Keratinocyte (primary cell): Measurements from ENCODE around the gene SKOR1. TPM values are rescaled to one million over a fixed set of nuclear protein-coding genes. Genes with fewer than 3 reads are reported as not detected.

Source experiments
- DNase-seq: peaks from one replicate; pipeline ENCODE4 v3.0.0-alpha.2; 2011; ENCODE audit warnings: low read depth, missing footprints, low spot score
- FAIRE-seq: peaks from 2 replicates; lab custom pipeline; 2011; peaks lifted over from hg19 to GRCh38; lab: Jason Lieb, UNC
- H2AFZ ChIP-seq: 2 replicates; pipeline ENCODE4 v1.6.0; 2012; ENCODE audit warnings: low read length, control low read depth, inconsistent platforms; ENCODE audit not compliant: control insufficient read depth
- H3K27ac ChIP-seq: 2 replicates; pipeline ENCODE4 v1.5.1; 2011; ENCODE audit warnings: low read length; ENCODE audit not compliant: control insufficient read depth, insufficient read depth
- H3K27me3 ChIP-seq: 3 replicates; pipeline ENCODE4 v1.6.0; 2011; ENCODE audit warnings: low read length; ENCODE audit not compliant: control insufficient read depth, insufficient read depth; ENCODE audit errors: extremely low read depth
- H3K36me3 ChIP-seq, 2 experiments: 2 replicates in 1 of 2; 3 replicates in 1 of 2; pipeline ENCODE4 v1.5.1; 2011; ENCODE audit warnings: low read length in 2 of 2, mild to moderate bottlenecking in 1 of 2; ENCODE audit not compliant: control insufficient read depth in 2 of 2, insufficient read depth in 2 of 2; ENCODE audit errors: extremely low read depth in 1 of 2
- H3K4me1 ChIP-seq: 3 replicates; pipeline ENCODE4 v1.5.1; 2011; ENCODE audit warnings: low read length; ENCODE audit not compliant: control insufficient read depth, insufficient read depth; ENCODE audit errors: extremely low read depth
- H3K4me2 ChIP-seq: 3 replicates; pipeline ENCODE4 v1.6.0; 2011; ENCODE audit warnings: low read depth, low read length; ENCODE audit not compliant: control insufficient read depth, insufficient read depth; ENCODE audit errors: extremely low read depth
- H3K4me3 ChIP-seq, 3 experiments: fragments of 200-600 bp in 1 of 3; sonication (generic) in 1 of 3; 2 replicates in 2 of 3; 3 replicates in 1 of 3; pipeline ENCODE4 v1.5.1; 2011 to 2016; ENCODE audit warnings: low read length in 3 of 3, mild to moderate bottlenecking in 3 of 3, control low read depth in 2 of 3, inconsistent platforms in 1 of 3, low read depth in 1 of 3, mixed read lengths in 1 of 3, mixed run types in 1 of 3, moderate library complexity in 1 of 3; ENCODE audit not compliant: control insufficient read depth in 2 of 3, insufficient read depth in 2 of 3; ENCODE audit errors: extremely low read depth in 1 of 3
- H3K79me2 ChIP-seq: 2 replicates; pipeline ENCODE4 v1.6.0; 2012; ENCODE audit warnings: low read length; ENCODE audit not compliant: control insufficient read depth, insufficient read depth
- H3K9ac ChIP-seq: 3 replicates; pipeline ENCODE4 v1.6.0; 2011; ENCODE audit warnings: low read length; ENCODE audit not compliant: control insufficient read depth, insufficient read depth; ENCODE audit errors: extremely low read depth
- H3K9me1 ChIP-seq: 3 replicates; pipeline ENCODE4 v1.6.0; 2011; ENCODE audit warnings: low read length; ENCODE audit not compliant: control insufficient read depth, insufficient read depth; ENCODE audit errors: extremely low read depth
- H3K9me3 ChIP-seq: 2 replicates; pipeline ENCODE4 v1.5.1; 2012; ENCODE audit warnings: low read depth, low read length; ENCODE audit not compliant: control insufficient read depth
- H4K20me1 ChIP-seq: 3 replicates; pipeline ENCODE4 v1.6.0; 2011; ENCODE audit warnings: low read length; ENCODE audit not compliant: control insufficient read depth, insufficient read depth; ENCODE audit errors: extremely low read depth
- EZH2 ChIP-seq: IDR thresholded peaks from one replicate; pipeline ENCODE4 v1.6.1; 2012; ENCODE audit warnings: inconsistent platforms, mild to moderate bottlenecking, low read length, moderate library complexity
- dilution Hi-C: fragments of 300-500 bp; cut with MboI; formaldehyde crosslinking; loops from one replicate; pipeline ENCODE4 v1.7.0; 2020; ENCODE audit warnings: low sequenced_read_pairs; ENCODE audit not compliant: extremely low pct_ligation_motif_present
- polyA plus RNA-seq, 5 experiments: library from polyadenylated mRNA; depleted of rRNA in 3 of 5; stranded (reverse) in 3 of 5; stranded (forward) in 1 of 5; unstranded in 1 of 5; fragments of >200 nt; gene quantifications; 1 replicate in 1 of 5; 2 replicates in 3 of 5; 3 replicates in 1 of 5; pipeline versions ENCODE4 v1.2.1 to v1.2.3, GENCODE V29; 2011 to 2012; ENCODE audit warnings: missing spikeins in 2 of 5, low read depth in 1 of 5, low replicate concordance in 1 of 5
- TF ChIP-seq, protein P1 (sequence below), 3 experiments: IDR thresholded peaks in 1 of 3; conservative IDR thresholded peaks in 1 of 3; optimal IDR thresholded peaks in 1 of 3; 2 replicates in 2 of 3; 3 replicates in 1 of 3; pipeline versions ENCODE3 to v1.5.1; 2011; ENCODE audit warnings: low read length in 3 of 3, mild to moderate bottlenecking in 3 of 3, moderate library complexity in 2 of 3, control low read depth in 1 of 3, inconsistent platforms in 1 of 3; ENCODE audit not compliant: insufficient read depth in 2 of 3; ENCODE audit errors: extremely low read depth in 1 of 3

Gene SKOR1
- polyA plus RNA-seq, 1 donor (not counting 4 experiments of a cell fraction or from before 2014, with no cell fraction given), result 0.03 TPM

DNA sequence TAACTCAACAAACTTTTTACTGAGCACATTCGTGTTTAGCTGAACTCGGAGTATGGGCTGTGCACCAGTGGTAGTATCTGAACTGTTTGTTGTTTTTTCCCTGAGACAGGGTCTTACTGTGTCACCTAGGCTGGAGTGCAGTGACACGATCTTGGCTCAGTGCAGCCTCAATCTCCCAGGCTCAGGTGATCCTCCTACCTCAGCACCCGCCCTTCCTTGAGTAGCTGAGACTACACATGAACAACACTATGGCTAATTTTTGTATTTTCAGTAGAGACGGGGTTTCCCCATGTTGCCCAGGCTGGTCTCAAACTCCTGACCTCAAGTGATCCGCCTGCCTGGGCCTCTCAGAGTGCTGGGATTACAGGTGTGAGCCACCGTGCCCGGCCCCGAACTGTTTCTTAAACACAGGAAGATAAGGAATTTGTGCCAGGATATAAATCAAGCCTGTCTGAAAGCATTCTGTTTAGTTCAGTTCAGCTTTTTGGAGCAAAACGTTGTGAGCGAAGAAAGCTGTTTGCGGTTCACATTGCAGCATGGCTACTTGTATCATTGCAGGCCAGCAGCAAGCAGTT is 40.4 kb upstream of the SKOR1 start:
- FAIRE-seq, result no peak
- Histone ChIP-seq H3K4me1 (no peaks in the 10 kb centered on the region), H3K9ac (no peak overlapping the region), H3K36me3 (peaks cover 0 to 1% of the 10 kb centered on the region in 2 experiments), H3K4me2 (no peak overlapping the region), H3K79me2 (no peaks in the 10 kb centered on the region), H3K9me3 (no peaks in the 10 kb centered on the region), H3K4me3 (no peak overlapping the region), H3K9me1 (peaks cover 2% of the 10 kb centered on the region), H2AFZ (no peak overlapping the region), H4K20me1 (no peaks in the 10 kb centered on the region), H3K27me3 (no peaks in the 10 kb centered on the region), H3K27ac (no peak overlapping the region)
- TF ChIP-seq EZH2, result no peak
- TF ChIP-seq, protein P1, sequence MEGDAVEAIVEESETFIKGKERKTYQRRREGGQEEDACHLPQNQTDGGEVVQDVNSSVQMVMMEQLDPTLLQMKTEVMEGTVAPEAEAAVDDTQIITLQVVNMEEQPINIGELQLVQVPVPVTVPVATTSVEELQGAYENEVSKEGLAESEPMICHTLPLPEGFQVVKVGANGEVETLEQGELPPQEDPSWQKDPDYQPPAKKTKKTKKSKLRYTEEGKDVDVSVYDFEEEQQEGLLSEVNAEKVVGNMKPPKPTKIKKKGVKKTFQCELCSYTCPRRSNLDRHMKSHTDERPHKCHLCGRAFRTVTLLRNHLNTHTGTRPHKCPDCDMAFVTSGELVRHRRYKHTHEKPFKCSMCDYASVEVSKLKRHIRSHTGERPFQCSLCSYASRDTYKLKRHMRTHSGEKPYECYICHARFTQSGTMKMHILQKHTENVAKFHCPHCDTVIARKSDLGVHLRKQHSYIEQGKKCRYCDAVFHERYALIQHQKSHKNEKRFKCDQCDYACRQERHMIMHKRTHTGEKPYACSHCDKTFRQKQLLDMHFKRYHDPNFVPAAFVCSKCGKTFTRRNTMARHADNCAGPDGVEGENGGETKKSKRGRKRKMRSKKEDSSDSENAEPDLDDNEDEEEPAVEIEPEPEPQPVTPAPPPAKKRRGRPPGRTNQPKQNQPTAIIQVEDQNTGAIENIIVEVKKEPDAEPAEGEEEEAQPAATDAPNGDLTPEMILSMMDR (optimal IDR thresholded peaks at IDR 0.05 in 1 of 3, IDR thresholded peaks at IDR 0.05 in 1 of 3, conservative IDR thresholded peaks at IDR 0.05 in 1 of 3; ENCODE audit: extremely low read depth in 1 of 3, insufficient read depth in 2 of 3, low read length in 3 of 3), result no peak
- dilution Hi-C loops, result no loop called here
- no peak for DNase-seq

- Histone ChIP-seq H3K79me2 (no peaks in the 10 kb centered on the region), H3K9me1 (peaks cover 2% of the 10 kb centered on the region), H3K9ac (no peak overlapping the region), H4K20me1 (no peaks in the 10 kb centered on the region), H3K27ac (no peak overlapping the region), H3K4me2 (no peak overlapping the region), H3K4me1 (no peaks in the 10 kb centered on the region), H3K4me3 (no peak overlapping the region), H3K27me3 (no peaks in the 10 kb centered on the region), H2AFZ (no peak overlapping the region), H3K9me3 (no peaks in the 10 kb centered on the region), H3K36me3 (peaks cover 0 to 1% of the 10 kb centered on the region in 2 experiments)
- DNase-seq (no peak), FAIRE-seq (no peak)
- dilution Hi-C loops, result no loop called here
- TF ChIP-seq EZH2, result no peak
- TF ChIP-seq, protein P1 (optimal IDR thresholded peaks at IDR 0.05 in 1 of 3, IDR thresholded peaks at IDR 0.05 in 1 of 3, conservative IDR thresholded peaks at IDR 0.05 in 1 of 3; ENCODE audit: extremely low read depth in 1 of 3, insufficient read depth in 2 of 3, low read length in 3 of 3), result no peak
Observed at GRCh38 chr15:67785431-67785830, 39.9 kb upstream of the SKOR1 start.
